WTC11 (cell line): ENCODE results near the gene PXDC1. TPM values are rescaled to one million over a fixed set of nuclear protein-coding genes. Genes with fewer than 3 reads are reported as not detected.

Source experiments
- ATAC-seq: fragments of 200-7000 bp; cut with Tn5 transposase; 2 replicates; pipeline ENCODE4 v1.10.0; 2021; ENCODE audit warnings: mild to moderate bottlenecking, moderate library complexity
- CTCF ChIA-PET: fragments of 300-600 bp; sonication (Branson Sonifier 250); formaldehyde crosslinking; loops from one replicate; lab custom pipeline; 2021; ENCODE audit warnings: antibody characterized with exemption; lab: Charles Lee
- POLR2A ChIA-PET: fragments of 350-600 bp; sonication (Branson Sonifier 250); formaldehyde crosslinking; loops from one replicate; lab custom pipeline; 2021; ENCODE audit warnings: antibody characterized with exemption; lab: Charles Lee
- DNase-seq: peaks from one replicate; pipeline ENCODE4 v3.0.0; 2021; ENCODE audit warnings: low spot score
- H3K27ac Mint-ChIP-seq: 2 replicates; pipeline ENCODE4 v1.8.0; 2021; ENCODE audit warnings: mixed read lengths
- H3K27me3 Mint-ChIP-seq: 2 replicates; pipeline ENCODE4 v1.8.0; 2021; ENCODE audit warnings: low read depth, mild to moderate bottlenecking, moderate library complexity, mixed read lengths
- H3K36me3 Mint-ChIP-seq: 2 replicates; pipeline ENCODE4 v1.8.0; 2021; ENCODE audit warnings: mixed read lengths
- H3K4me1 Mint-ChIP-seq: 2 replicates; pipeline ENCODE4 v1.8.0; 2022; ENCODE audit warnings: mixed read lengths
- H3K4me3 Mint-ChIP-seq: 2 replicates; pipeline ENCODE4 v1.8.0; 2021; ENCODE audit warnings: mild to moderate bottlenecking, moderate library complexity, mixed read lengths
- H3K9me3 Mint-ChIP-seq: 2 replicates; pipeline ENCODE4 v1.8.0; 2021; ENCODE audit warnings: mixed read lengths
- CBFB ChIP-seq: sonication (generic); formaldehyde crosslinking; IDR thresholded peaks from 2 replicates; pipeline ENCODE4 v1.8.1; 2022; ENCODE audit warnings: mild to moderate bottlenecking, low read depth, missing genetic modification reagents
- ETV6 ChIP-seq: sonication (generic); formaldehyde crosslinking; IDR thresholded peaks from 2 replicates; pipeline ENCODE4 v1.8.1; 2022; ENCODE audit warnings: mild to moderate bottlenecking, missing genetic modification reagents
- FOXJ3 ChIP-seq: sonication (generic); formaldehyde crosslinking; IDR thresholded peaks from 2 replicates; pipeline ENCODE4 v1.9.0; 2021; ENCODE audit warnings: missing genetic modification reagents, mild to moderate bottlenecking, borderline replicate concordance
- GTF2I ChIP-seq: fragments of 250-450 bp; sonication (Bioruptor Pico); conservative IDR thresholded peaks from 2 replicates; pipeline ENCODE4 v1.4.0; 2021; ENCODE audit warnings: mild to moderate bottlenecking
- HMGA2 ChIP-seq: fragments of 250-450 bp; sonication (Bioruptor Pico); IDR thresholded peaks from 2 replicates; pipeline ENCODE4 v1.4.0; 2021; ENCODE audit warnings: mild to moderate bottlenecking, moderate library complexity
- NFATC4 ChIP-seq: fragments of 250-450 bp; sonication (Bioruptor Pico); IDR thresholded peaks from 2 replicates; pipeline ENCODE4 v1.9.0; 2021; ENCODE audit warnings: mild to moderate bottlenecking
- NFE2L1 ChIP-seq: sonication (generic); formaldehyde crosslinking; IDR thresholded peaks from 2 replicates; pipeline ENCODE4 v1.8.1; 2023; ENCODE audit warnings: missing genetic modification reagents
- SMAD3 ChIP-seq: sonication (generic); formaldehyde crosslinking; IDR thresholded peaks from 2 replicates; pipeline ENCODE4 v1.8.0; 2022; ENCODE audit warnings: missing genetic modification reagents, mild to moderate bottlenecking, borderline replicate concordance
- ZNF263 ChIP-seq: sonication (generic); formaldehyde crosslinking; IDR thresholded peaks from 2 replicates; pipeline ENCODE4 v1.8.1; 2022; ENCODE audit warnings: low read depth, mild to moderate bottlenecking, moderate library complexity, missing genetic modification reagents
- ZNF671 ChIP-seq: fragments of 250-450 bp; sonication (Bioruptor Pico); IDR thresholded peaks from 2 replicates; pipeline ENCODE4 v1.8.0; 2021; ENCODE audit warnings: mild to moderate bottlenecking
- total RNA-seq: library from RNA; stranded (reverse); gene quantifications from 3 replicates; pipeline ENCODE4 v1.2.3, GENCODE V29; 2021
- TF ChIP-seq, protein P1 (sequence below): sonication (generic); formaldehyde crosslinking; IDR thresholded peaks from 2 replicates; pipeline ENCODE4 v1.8.0; 2022; ENCODE audit warnings: missing genetic modification reagents
- TF ChIP-seq, protein P2 (sequence below): fragments of 250-450 bp; sonication (Bioruptor Pico); IDR thresholded peaks from 2 replicates; pipeline ENCODE4 v1.9.0; 2021; ENCODE audit warnings: mild to moderate bottlenecking, borderline replicate concordance
- TF ChIP-seq, protein P3 (sequence below): sonication (generic); formaldehyde crosslinking; IDR thresholded peaks from 2 replicates; pipeline ENCODE4 v1.8.1; 2022; ENCODE audit warnings: missing genetic modification reagents, borderline replicate concordance
- TF ChIP-seq, protein P4 (sequence below): sonication (generic); formaldehyde crosslinking; IDR thresholded peaks from 2 replicates; pipeline ENCODE4 v1.8.0; 2023; ENCODE audit warnings: mild to moderate bottlenecking, missing genetic modification reagents
- TF ChIP-seq, protein P5 (sequence below): sonication (generic); formaldehyde crosslinking; IDR thresholded peaks from 2 replicates; pipeline ENCODE4 v1.8.1; 2022; ENCODE audit warnings: low read depth, mild to moderate bottlenecking, moderate library complexity, missing genetic modification reagents, borderline replicate concordance

PXDC1 gene
- total RNA-seq, 1 experiment from 2014 or later: 3.3 TPM

DNA sequence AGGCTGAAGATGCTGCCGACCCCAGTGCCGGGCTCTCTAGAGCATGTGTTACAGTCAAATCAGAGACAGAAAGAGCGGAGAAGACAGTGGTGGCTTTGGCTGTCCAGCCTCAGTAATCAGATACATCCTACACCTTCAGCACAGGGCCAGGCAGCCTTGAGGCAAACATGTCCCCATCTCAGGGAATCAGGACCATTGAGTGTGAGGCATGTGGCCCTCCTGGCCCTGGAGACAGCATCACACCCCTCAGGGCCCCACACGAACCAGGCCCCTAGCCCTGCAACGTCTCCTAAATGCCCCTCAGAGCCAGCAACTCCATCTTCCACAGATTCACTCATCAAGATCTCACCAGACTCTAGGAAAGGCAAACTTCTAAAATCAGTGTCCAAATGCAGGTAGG is 24.5 kb downstream of the PXDC1 start:
- ChIA-PET POLR2A (no interaction called here), CTCF (no interaction called here)
- H3K9me3 Mint-ChIP-seq: no peaks in the 10 kb centered on the region
- TF ChIP-seq, protein P1, sequence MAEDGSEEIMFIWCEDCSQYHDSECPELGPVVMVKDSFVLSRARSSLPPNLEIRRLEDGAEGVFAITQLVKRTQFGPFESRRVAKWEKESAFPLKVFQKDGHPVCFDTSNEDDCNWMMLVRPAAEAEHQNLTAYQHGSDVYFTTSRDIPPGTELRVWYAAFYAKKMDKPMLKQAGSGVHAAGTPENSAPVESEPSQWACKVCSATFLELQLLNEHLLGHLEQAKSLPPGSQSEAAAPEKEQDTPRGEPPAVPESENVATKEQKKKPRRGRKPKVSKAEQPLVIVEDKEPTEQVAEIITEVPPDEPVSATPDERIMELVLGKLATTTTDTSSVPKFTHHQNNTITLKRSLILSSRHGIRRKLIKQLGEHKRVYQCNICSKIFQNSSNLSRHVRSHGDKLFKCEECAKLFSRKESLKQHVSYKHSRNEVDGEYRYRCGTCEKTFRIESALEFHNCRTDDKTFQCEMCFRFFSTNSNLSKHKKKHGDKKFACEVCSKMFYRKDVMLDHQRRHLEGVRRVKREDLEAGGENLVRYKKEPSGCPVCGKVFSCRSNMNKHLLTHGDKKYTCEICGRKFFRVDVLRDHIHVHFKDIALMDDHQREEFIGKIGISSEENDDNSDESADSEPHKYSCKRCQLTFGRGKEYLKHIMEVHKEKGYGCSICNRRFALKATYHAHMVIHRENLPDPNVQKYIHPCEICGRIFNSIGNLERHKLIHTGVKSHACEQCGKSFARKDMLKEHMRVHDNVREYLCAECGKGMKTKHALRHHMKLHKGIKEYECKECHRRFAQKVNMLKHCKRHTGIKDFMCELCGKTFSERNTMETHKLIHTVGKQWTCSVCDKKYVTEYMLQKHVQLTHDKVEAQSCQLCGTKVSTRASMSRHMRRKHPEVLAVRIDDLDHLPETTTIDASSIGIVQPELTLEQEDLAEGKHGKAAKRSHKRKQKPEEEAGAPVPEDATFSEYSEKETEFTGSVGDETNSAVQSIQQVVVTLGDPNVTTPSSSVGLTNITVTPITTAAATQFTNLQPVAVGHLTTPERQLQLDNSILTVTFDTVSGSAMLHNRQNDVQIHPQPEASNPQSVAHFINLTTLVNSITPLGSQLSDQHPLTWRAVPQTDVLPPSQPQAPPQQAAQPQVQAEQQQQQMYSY (CRISPR knock-in tag): no peak
- no peak for TF ChIP-seq NFATC4
- TF ChIP-seq, protein P2, sequence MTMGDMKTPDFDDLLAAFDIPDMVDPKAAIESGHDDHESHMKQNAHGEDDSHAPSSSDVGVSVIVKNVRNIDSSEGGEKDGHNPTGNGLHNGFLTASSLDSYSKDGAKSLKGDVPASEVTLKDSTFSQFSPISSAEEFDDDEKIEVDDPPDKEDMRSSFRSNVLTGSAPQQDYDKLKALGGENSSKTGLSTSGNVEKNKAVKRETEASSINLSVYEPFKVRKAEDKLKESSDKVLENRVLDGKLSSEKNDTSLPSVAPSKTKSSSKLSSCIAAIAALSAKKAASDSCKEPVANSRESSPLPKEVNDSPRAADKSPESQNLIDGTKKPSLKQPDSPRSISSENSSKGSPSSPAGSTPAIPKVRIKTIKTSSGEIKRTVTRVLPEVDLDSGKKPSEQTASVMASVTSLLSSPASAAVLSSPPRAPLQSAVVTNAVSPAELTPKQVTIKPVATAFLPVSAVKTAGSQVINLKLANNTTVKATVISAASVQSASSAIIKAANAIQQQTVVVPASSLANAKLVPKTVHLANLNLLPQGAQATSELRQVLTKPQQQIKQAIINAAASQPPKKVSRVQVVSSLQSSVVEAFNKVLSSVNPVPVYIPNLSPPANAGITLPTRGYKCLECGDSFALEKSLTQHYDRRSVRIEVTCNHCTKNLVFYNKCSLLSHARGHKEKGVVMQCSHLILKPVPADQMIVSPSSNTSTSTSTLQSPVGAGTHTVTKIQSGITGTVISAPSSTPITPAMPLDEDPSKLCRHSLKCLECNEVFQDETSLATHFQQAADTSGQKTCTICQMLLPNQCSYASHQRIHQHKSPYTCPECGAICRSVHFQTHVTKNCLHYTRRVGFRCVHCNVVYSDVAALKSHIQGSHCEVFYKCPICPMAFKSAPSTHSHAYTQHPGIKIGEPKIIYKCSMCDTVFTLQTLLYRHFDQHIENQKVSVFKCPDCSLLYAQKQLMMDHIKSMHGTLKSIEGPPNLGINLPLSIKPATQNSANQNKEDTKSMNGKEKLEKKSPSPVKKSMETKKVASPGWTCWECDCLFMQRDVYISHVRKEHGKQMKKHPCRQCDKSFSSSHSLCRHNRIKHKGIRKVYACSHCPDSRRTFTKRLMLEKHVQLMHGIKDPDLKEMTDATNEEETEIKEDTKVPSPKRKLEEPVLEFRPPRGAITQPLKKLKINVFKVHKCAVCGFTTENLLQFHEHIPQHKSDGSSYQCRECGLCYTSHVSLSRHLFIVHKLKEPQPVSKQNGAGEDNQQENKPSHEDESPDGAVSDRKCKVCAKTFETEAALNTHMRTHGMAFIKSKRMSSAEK (CRISPR knock-in tag): no peak
- TF ChIP-seq, protein P3, sequence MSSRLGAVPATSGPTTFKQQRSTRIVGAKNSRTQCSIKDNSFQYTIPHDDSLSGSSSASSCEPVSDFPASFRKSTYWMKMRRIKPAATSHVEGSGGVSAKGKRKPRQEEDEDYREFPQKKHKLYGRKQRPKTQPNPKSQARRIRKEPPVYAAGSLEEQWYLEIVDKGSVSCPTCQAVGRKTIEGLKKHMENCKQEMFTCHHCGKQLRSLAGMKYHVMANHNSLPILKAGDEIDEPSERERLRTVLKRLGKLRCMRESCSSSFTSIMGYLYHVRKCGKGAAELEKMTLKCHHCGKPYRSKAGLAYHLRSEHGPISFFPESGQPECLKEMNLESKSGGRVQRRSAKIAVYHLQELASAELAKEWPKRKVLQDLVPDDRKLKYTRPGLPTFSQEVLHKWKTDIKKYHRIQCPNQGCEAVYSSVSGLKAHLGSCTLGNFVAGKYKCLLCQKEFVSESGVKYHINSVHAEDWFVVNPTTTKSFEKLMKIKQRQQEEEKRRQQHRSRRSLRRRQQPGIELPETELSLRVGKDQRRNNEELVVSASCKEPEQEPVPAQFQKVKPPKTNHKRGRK: no peak
- no peak for TF ChIP-seq ETV6 (CRISPR knock-in tag)
- TF ChIP-seq, protein P4, sequence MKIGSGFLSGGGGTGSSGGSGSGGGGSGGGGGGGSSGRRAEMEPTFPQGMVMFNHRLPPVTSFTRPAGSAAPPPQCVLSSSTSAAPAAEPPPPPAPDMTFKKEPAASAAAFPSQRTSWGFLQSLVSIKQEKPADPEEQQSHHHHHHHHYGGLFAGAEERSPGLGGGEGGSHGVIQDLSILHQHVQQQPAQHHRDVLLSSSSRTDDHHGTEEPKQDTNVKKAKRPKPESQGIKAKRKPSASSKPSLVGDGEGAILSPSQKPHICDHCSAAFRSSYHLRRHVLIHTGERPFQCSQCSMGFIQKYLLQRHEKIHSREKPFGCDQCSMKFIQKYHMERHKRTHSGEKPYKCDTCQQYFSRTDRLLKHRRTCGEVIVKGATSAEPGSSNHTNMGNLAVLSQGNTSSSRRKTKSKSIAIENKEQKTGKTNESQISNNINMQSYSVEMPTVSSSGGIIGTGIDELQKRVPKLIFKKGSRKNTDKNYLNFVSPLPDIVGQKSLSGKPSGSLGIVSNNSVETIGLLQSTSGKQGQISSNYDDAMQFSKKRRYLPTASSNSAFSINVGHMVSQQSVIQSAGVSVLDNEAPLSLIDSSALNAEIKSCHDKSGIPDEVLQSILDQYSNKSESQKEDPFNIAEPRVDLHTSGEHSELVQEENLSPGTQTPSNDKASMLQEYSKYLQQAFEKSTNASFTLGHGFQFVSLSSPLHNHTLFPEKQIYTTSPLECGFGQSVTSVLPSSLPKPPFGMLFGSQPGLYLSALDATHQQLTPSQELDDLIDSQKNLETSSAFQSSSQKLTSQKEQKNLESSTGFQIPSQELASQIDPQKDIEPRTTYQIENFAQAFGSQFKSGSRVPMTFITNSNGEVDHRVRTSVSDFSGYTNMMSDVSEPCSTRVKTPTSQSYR: no peak
- no peak for TF ChIP-seq ZNF263 (CRISPR knock-in tag)
- no peak for TF ChIP-seq SMAD3 (CRISPR knock-in tag)
- no peak for TF ChIP-seq FOXJ3 (CRISPR knock-in tag)
- TF ChIP-seq GTF2I (CRISPR knock-in tag): no peak
- no peak for TF ChIP-seq ZNF671 (CRISPR knock-in tag)
- no peak for TF ChIP-seq CBFB (CRISPR knock-in tag)
- TF ChIP-seq HMGA2 (CRISPR knock-in tag): no peak
- TF ChIP-seq, protein P5, sequence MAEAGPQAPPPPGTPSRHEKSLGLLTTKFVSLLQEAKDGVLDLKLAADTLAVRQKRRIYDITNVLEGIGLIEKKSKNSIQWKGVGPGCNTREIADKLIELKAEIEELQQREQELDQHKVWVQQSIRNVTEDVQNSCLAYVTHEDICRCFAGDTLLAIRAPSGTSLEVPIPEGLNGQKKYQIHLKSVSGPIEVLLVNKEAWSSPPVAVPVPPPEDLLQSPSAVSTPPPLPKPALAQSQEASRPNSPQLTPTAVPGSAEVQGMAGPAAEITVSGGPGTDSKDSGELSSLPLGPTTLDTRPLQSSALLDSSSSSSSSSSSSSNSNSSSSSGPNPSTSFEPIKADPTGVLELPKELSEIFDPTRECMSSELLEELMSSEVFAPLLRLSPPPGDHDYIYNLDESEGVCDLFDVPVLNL (CRISPR knock-in tag): no peak
- no peak for TF ChIP-seq NFE2L1
- no peak overlapping the region for H3K27ac Mint-ChIP-seq
- peaks cover 17% of the 10 kb centered on the region for H3K4me1 Mint-ChIP-seq
- H3K36me3 Mint-ChIP-seq: peaks cover under 1% of the 10 kb centered on the region; the same call in 1 of the 2 replicates
- no peaks in the 10 kb centered on the region for H3K27me3 Mint-ChIP-seq
- H3K4me3 Mint-ChIP-seq: no peak overlapping the region
- DNase-seq: no peak
- ATAC-seq: no peak
